HG03108 (cell line): ENCODE measurements around the gene GRAMD2A.

Experiments
- ATAC-seq: cut with Tn5 transposase; IDR thresholded peaks from one replicate; pipeline ENCODE4 v1.9.1; 2021; ENCODE audit warnings: moderate library complexity; ENCODE audit not compliant: unreplicated experiment

GRAMD2A gene

GRCh38 chr15:72169236-72169920 lies 28.2 kb downstream of the GRAMD2A start:
- ATAC-seq, result no peak

GRCh38 chr15:72168808-72169190 lies 28.8 kb downstream of the GRAMD2A start:
- ATAC-seq, result no peak

- no peak for ATAC-seq
These were observed 29.3 kb downstream of the GRAMD2A start for GRCh38 chr15:72168131-72168807.

- ATAC-seq, result no peak
These were observed 30.1 kb downstream of the GRAMD2A start for GRCh38 chr15:72167445-72167844.

GRCh38 chr15:72166716-72167417 lies 30.7 kb downstream of the GRAMD2A start:
- no peak for ATAC-seq

- no peak for ATAC-seq
These were observed 33.9 kb downstream of the GRAMD2A start for GRCh38 chr15:72163719-72164118.

GRCh38 chr15:72162569-72162968 lies 35.0 kb downstream of the GRAMD2A start:
- ATAC-seq, result no peak

GRCh38 chr15:72161361-72162132 lies 36.0 kb downstream of the GRAMD2A start:
- no peak for ATAC-seq

- no peak for ATAC-seq
These were observed 36.8 kb downstream of the GRAMD2A start for GRCh38 chr15:72160696-72161245.

- ATAC-seq, result no peak
These were observed 40.7 kb downstream of the GRAMD2A start for GRCh38 chr15:72156928-72157327.

GRCh38 chr15:72155635-72156616 lies 41.7 kb downstream of the GRAMD2A start:
- ATAC-seq, result peak; percentile 80

GRCh38 chr15:72155003-72155621 lies 42.5 kb downstream of the GRAMD2A start:
- ATAC-seq, result no peak

GRCh38 chr15:72154316-72154715 lies 43.3 kb downstream of the GRAMD2A start:
- no peak for ATAC-seq

GRCh38 chr15:72153269-72154000 lies 44.2 kb downstream of the GRAMD2A start:
- no peak for ATAC-seq

GRCh38 chr15:72147418-72147817 lies 50.2 kb downstream of the GRAMD2A start:
- no peak for ATAC-seq

- no peak for ATAC-seq
These were observed 50.7 kb downstream of the GRAMD2A start for GRCh38 chr15:72146934-72147333.

- no peak for ATAC-seq
These were observed 51.4 kb downstream of the GRAMD2A start for GRCh38 chr15:72146221-72146620.

GRCh38 chr15:72141171-72142084 lies 56.2 kb downstream of the GRAMD2A start:
- peak; percentile 98 for ATAC-seq
